ENCODE measurements around the gene EPHA4. TPM values are rescaled to one million over a fixed set of nuclear protein-coding genes. Genes with fewer than 3 reads are reported as not detected.

EPHA4 gene
- total RNA-seq, 1 donor from 2014 or later, result 24.0 TPM

GRCh38 chr2:221605751-221606240, 33.7 kb upstream of the EPHA4 start:
- Histone ChIP-seq H3K4me1 (ENCODE audit: control insufficient read depth in 3 of 3, insufficient read depth in 3 of 3, low read length in 3 of 3) (no peaks in the 10 kb centered on the region), H3K9ac (ENCODE audit: low read depth in 1 of 3, low read length in 3 of 3) (no peak overlapping the region), H3K36me3 (ENCODE audit: control insufficient read depth in 3 of 3, insufficient read depth in 3 of 3, low read length in 3 of 3) (no peaks in the 10 kb centered on the region), H3K4me3 (ENCODE audit: low read length in 3 of 3) (no peak overlapping the region), H3K27me3 (ENCODE audit: control insufficient read depth in 3 of 3, insufficient read depth in 3 of 3, low read length in 3 of 3) (no peaks in the 10 kb centered on the region), H3K27ac (ENCODE audit: low read depth, low read length) (no peak overlapping the region), H3K9me3 (ENCODE audit: control insufficient read depth in 3 of 3, low read length in 3 of 3) (no peaks in the 10 kb centered on the region)

DNA sequence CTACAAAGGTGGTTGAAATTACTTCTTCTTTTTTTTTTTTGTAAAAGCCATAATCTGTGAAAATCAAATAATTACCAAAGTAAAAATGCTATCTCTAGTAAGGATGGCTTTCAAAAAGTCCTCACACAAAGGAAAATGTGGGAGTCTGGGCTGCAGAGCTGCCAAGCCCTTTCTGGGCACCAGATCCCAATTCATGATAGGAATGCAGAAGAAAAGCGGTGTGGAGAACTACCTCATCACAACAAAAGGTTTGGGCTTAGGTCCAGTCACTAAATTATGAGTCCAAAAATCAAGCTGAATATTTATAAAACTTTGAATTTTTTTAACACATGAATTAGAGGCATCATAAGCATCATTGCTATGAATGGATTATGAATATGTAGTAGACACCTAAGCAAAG, 30.8 kb upstream of the EPHA4 start:
- Histone ChIP-seq H3K36me3 (ENCODE audit: control insufficient read depth in 3 of 3, insufficient read depth in 3 of 3, low read length in 3 of 3) (no peaks in the 10 kb centered on the region), H3K9ac (ENCODE audit: low read depth in 1 of 3, low read length in 3 of 3) (no peak overlapping the region), H3K27me3 (ENCODE audit: control insufficient read depth in 3 of 3, insufficient read depth in 3 of 3, low read length in 3 of 3) (no peaks in the 10 kb centered on the region), H3K4me1 (ENCODE audit: control insufficient read depth in 3 of 3, insufficient read depth in 3 of 3, low read length in 3 of 3) (no peaks in the 10 kb centered on the region), H3K4me3 (ENCODE audit: low read length in 3 of 3) (no peak overlapping the region), H3K9me3 (ENCODE audit: control insufficient read depth in 3 of 3, low read length in 3 of 3) (no peaks in the 10 kb centered on the region), H3K27ac (ENCODE audit: low read depth, low read length) (no peak overlapping the region)

DNA sequence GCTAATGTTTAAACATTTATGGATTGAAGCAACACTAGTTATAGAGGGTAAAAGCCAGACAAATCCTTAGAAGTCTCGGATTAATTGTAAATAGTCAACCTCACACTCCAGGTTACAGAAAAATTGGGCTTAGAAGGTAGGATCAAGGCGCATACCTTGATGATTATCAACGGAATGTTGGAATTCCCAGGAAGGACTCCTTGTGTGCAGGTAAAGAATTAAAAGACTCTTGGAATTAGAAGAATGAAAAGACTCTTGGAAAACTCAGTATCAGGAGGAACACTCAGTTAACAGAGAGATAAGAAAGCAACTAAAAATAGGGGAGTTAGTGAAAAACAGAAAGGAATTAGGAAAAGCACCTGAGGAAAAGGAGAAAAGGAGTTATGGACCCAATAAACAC, 29.3 kb upstream of the EPHA4 start:
- Histone ChIP-seq H3K36me3 (ENCODE audit: control insufficient read depth in 3 of 3, insufficient read depth in 3 of 3, low read length in 3 of 3) (no peaks in the 10 kb centered on the region), H3K4me3 (ENCODE audit: low read length in 3 of 3) (no peak overlapping the region), H3K4me1 (ENCODE audit: control insufficient read depth in 3 of 3, insufficient read depth in 3 of 3, low read length in 3 of 3) (no peaks in the 10 kb centered on the region), H3K27ac (ENCODE audit: low read depth, low read length) (no peak overlapping the region), H3K9me3 (ENCODE audit: control insufficient read depth in 3 of 3, low read length in 3 of 3) (no peaks in the 10 kb centered on the region), H3K27me3 (ENCODE audit: control insufficient read depth in 3 of 3, insufficient read depth in 3 of 3, low read length in 3 of 3) (no peaks in the 10 kb centered on the region), H3K9ac (ENCODE audit: low read depth in 1 of 3, low read length in 3 of 3) (no peak overlapping the region)

GRCh38 chr2:221600388-221600787, 28.3 kb upstream of the EPHA4 start:
- Histone ChIP-seq H3K4me1 (ENCODE audit: control insufficient read depth in 3 of 3, insufficient read depth in 3 of 3, low read length in 3 of 3) (no peaks in the 10 kb centered on the region), H3K27me3 (ENCODE audit: control insufficient read depth in 3 of 3, insufficient read depth in 3 of 3, low read length in 3 of 3) (no peaks in the 10 kb centered on the region), H3K36me3 (ENCODE audit: control insufficient read depth in 3 of 3, insufficient read depth in 3 of 3, low read length in 3 of 3) (no peaks in the 10 kb centered on the region)

DNA sequence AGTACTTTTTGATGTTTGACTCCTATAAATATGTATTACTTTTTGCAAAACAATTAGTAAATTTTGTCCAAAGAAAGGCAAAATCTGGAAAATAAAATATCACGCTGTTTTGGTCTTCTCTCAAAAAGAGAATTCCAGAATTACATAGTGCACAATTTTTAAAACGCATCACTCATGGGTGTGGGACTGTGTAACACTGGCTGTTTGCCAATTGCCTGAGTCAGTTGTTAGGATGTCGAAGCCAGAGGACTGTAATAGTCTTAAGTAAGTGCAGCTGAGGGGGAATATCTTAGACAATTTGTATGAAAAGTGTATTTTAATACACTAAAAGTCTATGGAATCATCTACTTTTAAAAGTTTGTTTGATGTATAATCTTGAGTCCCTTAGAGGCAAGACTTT, 24.1 kb upstream of the EPHA4 start:
- Histone ChIP-seq H3K27me3 (ENCODE audit: control insufficient read depth in 3 of 3, insufficient read depth in 3 of 3, low read length in 3 of 3) (no peaks in the 10 kb centered on the region), H3K27ac (ENCODE audit: low read depth, low read length) (no peak overlapping the region), H3K9ac (ENCODE audit: low read depth in 1 of 3, low read length in 3 of 3) (no peak overlapping the region), H3K4me3 (ENCODE audit: low read length in 3 of 3) (no peak overlapping the region), H3K9me3 (ENCODE audit: control insufficient read depth in 3 of 3, low read length in 3 of 3) (peaks cover 0 to 2% (median 0%) of the 10 kb centered on the region in 3 donors), H3K4me1 (ENCODE audit: control insufficient read depth in 3 of 3, insufficient read depth in 3 of 3, low read length in 3 of 3) (no peaks in the 10 kb centered on the region), H3K36me3 (ENCODE audit: control insufficient read depth in 3 of 3, insufficient read depth in 3 of 3, low read length in 3 of 3) (no peaks in the 10 kb centered on the region)

More at GRCh38 chr2:221600388-221600787, 28.3 kb upstream of the EPHA4 start:
- peaks cover 0 to 2% (median 0%) of the 10 kb centered on the region in 3 donors for H3K9me3 ChIP-seq (ENCODE audit: control insufficient read depth in 3 of 3, low read length in 3 of 3)
- no peak overlapping the region for H3K4me3 ChIP-seq (ENCODE audit: low read length in 3 of 3)
- no peak overlapping the region for H3K9ac ChIP-seq (ENCODE audit: low read depth in 1 of 3, low read length in 3 of 3)
- no peak overlapping the region for H3K27ac ChIP-seq (ENCODE audit: low read depth, low read length)

- H3K4me1 ChIP-seq (ENCODE audit: control insufficient read depth in 3 of 3, insufficient read depth in 3 of 3, low read length in 3 of 3), result no peaks in the 10 kb centered on the region
- H3K4me3 ChIP-seq (ENCODE audit: low read length in 3 of 3), result no peak overlapping the region
- H3K9me3 ChIP-seq (ENCODE audit: control insufficient read depth in 3 of 3, low read length in 3 of 3), result no peaks in the 10 kb centered on the region
- H3K27me3 ChIP-seq (ENCODE audit: control insufficient read depth in 3 of 3, insufficient read depth in 3 of 3, low read length in 3 of 3), result no peaks in the 10 kb centered on the region
- no peak overlapping the region for H3K27ac ChIP-seq (ENCODE audit: low read depth, low read length)
- no peaks in the 10 kb centered on the region for H3K36me3 ChIP-seq (ENCODE audit: control insufficient read depth in 3 of 3, insufficient read depth in 3 of 3, low read length in 3 of 3)
- H3K9ac ChIP-seq (ENCODE audit: low read depth in 1 of 3, low read length in 3 of 3), result no peak overlapping the region
Observed at GRCh38 chr2:221590861-221591365, 18.8 kb upstream of the EPHA4 start.

DNA sequence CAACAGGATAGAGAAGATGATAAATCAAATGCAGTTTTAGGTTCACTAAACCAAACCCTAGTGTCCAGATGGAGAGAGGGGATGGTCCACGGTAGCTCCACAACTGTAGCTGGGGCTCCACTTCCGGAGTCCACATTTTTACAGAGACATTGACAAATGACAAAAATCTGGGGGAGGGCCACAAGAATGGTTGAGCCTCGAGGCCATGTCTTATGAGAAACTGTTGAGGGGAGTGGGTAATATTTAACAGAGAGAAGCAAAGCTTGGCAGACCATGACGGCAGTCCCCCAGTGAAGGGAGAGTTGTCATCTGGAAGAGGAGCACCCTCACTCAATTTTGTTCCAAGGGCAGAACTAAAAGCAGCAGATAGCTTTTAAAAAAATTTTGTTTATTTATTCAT, 17.6 kb upstream of the EPHA4 start:
- H3K9ac ChIP-seq (ENCODE audit: low read depth in 1 of 3, low read length in 3 of 3), result no peak overlapping the region
- H3K4me3 ChIP-seq (ENCODE audit: low read length in 3 of 3), result no peak overlapping the region
- no peaks in the 10 kb centered on the region for H3K4me1 ChIP-seq (ENCODE audit: control insufficient read depth in 3 of 3, insufficient read depth in 3 of 3, low read length in 3 of 3)
- H3K36me3 ChIP-seq (ENCODE audit: control insufficient read depth in 3 of 3, insufficient read depth in 3 of 3, low read length in 3 of 3), result no peaks in the 10 kb centered on the region
- no peaks in the 10 kb centered on the region for H3K27me3 ChIP-seq (ENCODE audit: control insufficient read depth in 3 of 3, insufficient read depth in 3 of 3, low read length in 3 of 3)
- no peak overlapping the region for H3K27ac ChIP-seq (ENCODE audit: low read depth, low read length)
- H3K9me3 ChIP-seq (ENCODE audit: control insufficient read depth in 3 of 3, low read length in 3 of 3), result no peaks in the 10 kb centered on the region

- H3K4me3 ChIP-seq (ENCODE audit: low read length in 3 of 3), result no peak overlapping the region
- H3K27me3 ChIP-seq (ENCODE audit: control insufficient read depth in 3 of 3, insufficient read depth in 3 of 3, low read length in 3 of 3), result no peaks in the 10 kb centered on the region
- no peak overlapping the region for H3K9ac ChIP-seq (ENCODE audit: low read depth in 1 of 3, low read length in 3 of 3)
- no peaks in the 10 kb centered on the region for H3K4me1 ChIP-seq (ENCODE audit: control insufficient read depth in 3 of 3, insufficient read depth in 3 of 3, low read length in 3 of 3)
- no peaks in the 10 kb centered on the region for H3K9me3 ChIP-seq (ENCODE audit: control insufficient read depth in 3 of 3, low read length in 3 of 3)
- no peak overlapping the region for H3K27ac ChIP-seq (ENCODE audit: low read depth, low read length)
- H3K36me3 ChIP-seq (ENCODE audit: control insufficient read depth in 3 of 3, insufficient read depth in 3 of 3, low read length in 3 of 3), result no peaks in the 10 kb centered on the region
Observed at GRCh38 chr2:221588306-221588985, 16.3 kb upstream of the EPHA4 start.

DNA sequence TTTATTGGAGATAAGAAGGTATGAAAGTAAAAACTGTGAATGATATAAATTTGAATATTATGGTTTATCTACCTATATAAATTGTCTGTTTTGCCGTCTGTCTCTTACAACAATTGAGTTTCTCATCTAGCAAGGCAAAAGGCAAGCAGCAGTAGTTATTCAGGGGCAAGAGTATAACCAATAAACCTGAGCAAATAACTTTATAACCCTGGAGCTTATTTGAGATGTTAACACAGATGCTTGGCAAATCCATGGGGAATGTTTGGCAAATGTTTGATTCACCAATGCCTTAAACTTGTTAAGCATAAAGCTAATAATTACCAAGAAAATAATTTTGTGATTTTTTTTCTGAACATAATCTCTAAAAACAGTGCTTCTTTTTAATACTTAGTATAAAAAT, 9.9 kb upstream of the EPHA4 start:
- H3K27ac ChIP-seq (ENCODE audit: low read depth, low read length), result no peak overlapping the region
- H3K9ac ChIP-seq (ENCODE audit: low read depth in 1 of 3, low read length in 3 of 3), result no peak overlapping the region
- no peaks in the 10 kb centered on the region for H3K9me3 ChIP-seq (ENCODE audit: control insufficient read depth in 3 of 3, low read length in 3 of 3)
- H3K27me3 ChIP-seq (ENCODE audit: control insufficient read depth in 3 of 3, insufficient read depth in 3 of 3, low read length in 3 of 3), result peaks cover 0 to 6% (median 0%) of the 10 kb centered on the region in 3 donors
- no peak overlapping the region for H3K4me3 ChIP-seq (ENCODE audit: low read length in 3 of 3)
- no peaks in the 10 kb centered on the region for H3K36me3 ChIP-seq (ENCODE audit: control insufficient read depth in 3 of 3, insufficient read depth in 3 of 3, low read length in 3 of 3)
- no peaks in the 10 kb centered on the region for H3K4me1 ChIP-seq (ENCODE audit: control insufficient read depth in 3 of 3, insufficient read depth in 3 of 3, low read length in 3 of 3)

DNA sequence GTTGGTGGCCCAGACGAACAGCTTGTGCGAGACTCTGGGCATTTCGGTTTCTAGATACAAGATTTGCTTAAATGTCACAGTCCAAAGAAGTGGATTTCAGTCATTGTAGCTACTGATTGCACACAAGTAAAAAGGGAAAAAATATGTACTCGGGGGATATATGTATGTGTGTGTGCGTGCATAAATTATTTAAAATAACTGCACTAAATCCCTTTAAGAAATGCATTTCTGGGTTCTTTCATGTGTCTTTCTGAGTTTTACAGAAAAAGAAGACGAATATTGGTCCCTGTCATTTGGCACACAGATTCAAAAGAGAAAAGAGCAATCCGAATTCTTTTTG, 2.1 kb upstream of the EPHA4 start:
- peak overlapping the region in 2 of 3 donors; percentile 80 to 84 for H3K9ac ChIP-seq (ENCODE audit: low read depth in 1 of 3, low read length in 3 of 3)
- no peak overlapping the region for H3K27ac ChIP-seq (ENCODE audit: low read depth, low read length)

More for the DNA sequence above, 2.1 kb upstream of the EPHA4 start:
- Histone ChIP-seq H3K4me3 (ENCODE audit: low read length in 3 of 3) (peak overlapping the region; percentile 68 to 95 (median 88)), H3K27me3 (ENCODE audit: control insufficient read depth in 3 of 3, insufficient read depth in 3 of 3, low read length in 3 of 3) (peaks cover 7 to 17% (median 13%) of the 10 kb centered on the region in 3 donors), H3K4me1 (ENCODE audit: control insufficient read depth in 3 of 3, insufficient read depth in 3 of 3, low read length in 3 of 3) (peaks cover 17 to 34% (median 22%) of the 10 kb centered on the region in 3 donors), H3K36me3 (ENCODE audit: control insufficient read depth in 3 of 3, insufficient read depth in 3 of 3, low read length in 3 of 3) (no peaks in the 10 kb centered on the region), H3K9me3 (ENCODE audit: control insufficient read depth in 3 of 3, low read length in 3 of 3) (no peaks in the 10 kb centered on the region)

Measured in skeletal muscle tissue (tissue), 4 donors.